ENCODE measurements around the gene ISCU.
"Not testable (repeated sequence)": the region's sequence is repeated elsewhere in the genome, so short reads cannot be mapped to it uniquely, and the experiment has no call there.

ISCU gene

GRCh38 chr12:108572166-108572790 lies 9.9 kb downstream of the ISCU start:
- no peak for DNase-seq

- DNase-seq = no peak
Measured at GRCh38 chr12:108573317-108573716, 10.9 kb downstream of the ISCU start.

- DNase-seq = not testable (repeated sequence)
Measured at GRCh38 chr12:108574276-108574675, 11.9 kb downstream of the ISCU start.

- DNase-seq = no peak
Measured at GRCh38 chr12:108575199-108575912, 13.0 kb downstream of the ISCU start.

GRCh38 chr12:108576660-108577234 lies 14.4 kb downstream of the ISCU start:
- no peak for DNase-seq

GRCh38 chr12:108577458-108577857 lies 15.1 kb downstream of the ISCU start:
- DNase-seq = no peak

GRCh38 chr12:108578264-108578663 lies 15.9 kb downstream of the ISCU start:
- DNase-seq = no peak

- no peak for DNase-seq
Measured at GRCh38 chr12:108578813-108579212, 16.4 kb downstream of the ISCU start.

- DNase-seq = no peak
Measured at GRCh38 chr12:108580531-108580930, 18.1 kb downstream of the ISCU start.

- no peak for DNase-seq
Measured at GRCh38 chr12:108581311-108582227, 19.2 kb downstream of the ISCU start.

- no peak for DNase-seq
Measured at GRCh38 chr12:108582509-108582908, 20.1 kb downstream of the ISCU start.

GRCh38 chr12:108582978-108583770 lies 20.8 kb downstream of the ISCU start:
- DNase-seq = no peak

GRCh38 chr12:108583991-108584390 lies 21.6 kb downstream of the ISCU start:
- no peak for DNase-seq

GRCh38 chr12:108584456-108585065 lies 22.2 kb downstream of the ISCU start:
- DNase-seq = no peak

- no peak for DNase-seq
Measured at GRCh38 chr12:108585864-108586263, 23.5 kb downstream of the ISCU start.

- DNase-seq = no peak
Measured at GRCh38 chr12:108586306-108586705, 23.9 kb downstream of the ISCU start.

- DNase-seq = no peak
Measured at GRCh38 chr12:108587826-108588225, 25.4 kb downstream of the ISCU start.

- DNase-seq = no peak
Measured at GRCh38 chr12:108589028-108589839, 26.8 kb downstream of the ISCU start.

GRCh38 chr12:108589840-108590229 lies 27.4 kb downstream of the ISCU start:
- DNase-seq = no peak

- DNase-seq = not testable (repeated sequence)
Measured at GRCh38 chr12:108590463-108590862, 28.1 kb downstream of the ISCU start.
